Lung (tissue), 16 donors: ENCODE results near the gene QRSL1. TPM values are rescaled to one million over a fixed set of nuclear protein-coding genes. Genes with fewer than 3 reads are reported as not detected.
A peak's percentile ranks its signal among the peaks of the same experiment; 100 is the strongest.
"Not testable (repeated sequence)": the region's sequence is repeated elsewhere in the genome, so short reads cannot be mapped to it uniquely, and the experiment has no call there.

Source experiments
- ATAC-seq: fragments of 200-7000 bp; cut with Tn5 transposase; one replicate; pipeline ENCODE4 v1.9.1; 2020; ENCODE audit warnings: moderate number of reproducible peaks; ENCODE audit not compliant: insufficient read depth, low FRiP score
- DNase-seq, 3 donors: peaks; one replicate each; pipeline ENCODE4 v3.0.0-alpha.2; 2013 to 2017
- H3K27ac ChIP-seq, 2 donors: one replicate each; pipeline ENCODE4 v1.5.1; 2013; ENCODE audit warnings: mild to moderate bottlenecking in 2 of 2, moderate library complexity in 2 of 2, control low read depth in 1 of 2, inconsistent platforms in 1 of 2, low read depth in 1 of 2, low read length in 1 of 2
- H3K27me3 ChIP-seq, 3 donors: one replicate each; pipeline ENCODE4 v1.5.1; 2013; ENCODE audit warnings: low read length in 2 of 3; ENCODE audit not compliant: control insufficient read depth in 3 of 3, insufficient read depth in 3 of 3
- H3K36me3 ChIP-seq, 4 donors: one replicate each; pipeline ENCODE4 v1.5.1; 2013; ENCODE audit warnings: low read length in 4 of 4, mild to moderate bottlenecking in 1 of 4, moderate library complexity in 1 of 4; ENCODE audit not compliant: control insufficient read depth in 4 of 4, insufficient read depth in 4 of 4
- H3K4me1 ChIP-seq, 5 donors: one replicate each; pipeline ENCODE4 v1.5.1; 2013; ENCODE audit warnings: low read length in 5 of 5, mild to moderate bottlenecking in 2 of 5, moderate library complexity in 1 of 5; ENCODE audit not compliant: control insufficient read depth in 5 of 5, insufficient read depth in 5 of 5
- H3K4me3 ChIP-seq: one replicate; pipeline ENCODE4 v1.5.1; 2013; ENCODE audit warnings: mild to moderate bottlenecking, control low read depth, moderate library complexity
- H3K9ac ChIP-seq, 2 donors: one replicate each; pipeline ENCODE4 v1.5.1; 2013; ENCODE audit warnings: low read length in 2 of 2, control low read depth in 1 of 2; ENCODE audit not compliant: insufficient read depth in 1 of 2
- H3K9me3 ChIP-seq, 4 donors: one replicate each; pipeline ENCODE4 v1.5.1; 2013; ENCODE audit warnings: low read length in 3 of 4, mild to moderate bottlenecking in 1 of 4, moderate library complexity in 1 of 4; ENCODE audit not compliant: control insufficient read depth in 4 of 4, insufficient read depth in 3 of 4
- WGBS, 2 donors: extraction: QIAGEN DNeasy Blood & Tissue Kit; methylation state at CpG; one replicate each; pipeline ENCODE4 v1.1.7; 2013; 5-methylcytosine and 5-hydroxymethylcytosine counted together
- long read RNA-seq, 5 donors: transcript quantifications; one replicate each; lab custom pipeline, GENCODE V29; 2026
- polyA plus RNA-seq, 2 donors: library from polyadenylated mRNA; stranded (reverse); fragments of 200-250 nt; gene quantifications; one replicate each; pipeline ENCODE4 v1.2.1, GENCODE V29; 2013
- total RNA-seq, 2 donors: library from RNA; depleted of rRNA in 1 of 2; stranded (reverse); fragments of >200 nt in 1 of 2; gene quantifications; one replicate each; pipeline ENCODE4 v1.2.1, GENCODE V29; 2014 to 2021
- TF ChIP-seq, protein P1 (sequence below): IDR thresholded peaks from 2 replicates; pipeline ENCODE4 v1.5.1; 2012; ENCODE audit warnings: mild to moderate bottlenecking; ENCODE audit errors: control extremely low read depth, extremely low read depth
- donor health status: control.
- donor health status: control.
- donor health status: Bipolar disorder and iron deficiency.
- donor health status: healthy.
- donor health status: DM: yes; HTN: yes; CAD: no.

The QRSL1 gene, protein sequence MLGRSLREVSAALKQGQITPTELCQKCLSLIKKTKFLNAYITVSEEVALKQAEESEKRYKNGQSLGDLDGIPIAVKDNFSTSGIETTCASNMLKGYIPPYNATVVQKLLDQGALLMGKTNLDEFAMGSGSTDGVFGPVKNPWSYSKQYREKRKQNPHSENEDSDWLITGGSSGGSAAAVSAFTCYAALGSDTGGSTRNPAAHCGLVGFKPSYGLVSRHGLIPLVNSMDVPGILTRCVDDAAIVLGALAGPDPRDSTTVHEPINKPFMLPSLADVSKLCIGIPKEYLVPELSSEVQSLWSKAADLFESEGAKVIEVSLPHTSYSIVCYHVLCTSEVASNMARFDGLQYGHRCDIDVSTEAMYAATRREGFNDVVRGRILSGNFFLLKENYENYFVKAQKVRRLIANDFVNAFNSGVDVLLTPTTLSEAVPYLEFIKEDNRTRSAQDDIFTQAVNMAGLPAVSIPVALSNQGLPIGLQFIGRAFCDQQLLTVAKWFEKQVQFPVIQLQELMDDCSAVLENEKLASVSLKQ
- total RNA-seq, result 10 to 100 TPM in 1 of 2 donors, 1 to 10 TPM in 1; 8.7 to 14.6 TPM
- polyA plus RNA-seq, result 1 to 10 TPM; 5.3 to 5.4 TPM
- long read RNA-seq, donor 1, full-length matches to known transcripts, result 7 of 7 reads
- long read RNA-seq, donor 1, partial matches to known transcripts, result 0 of 7 reads
- long read RNA-seq, donor 1, other reads (novel, unspliced or antisense), result 0 of 7 reads
- long read RNA-seq, donor 2, full-length matches to known transcripts, result 3 of 3 reads
- long read RNA-seq, donor 2, partial matches to known transcripts, result 0 of 3 reads
- long read RNA-seq, donor 2, other reads (novel, unspliced or antisense), result 0 of 3 reads
- long read RNA-seq, donor 3, full-length matches to known transcripts, result 2 of 2 reads
- long read RNA-seq, donor 3, partial matches to known transcripts, result 0 of 2 reads
- long read RNA-seq, donor 3, other reads (novel, unspliced or antisense), result 0 of 2 reads
- long read RNA-seq, donor 4, full-length matches to known transcripts, result 3 of 3 reads
- long read RNA-seq, donor 4, partial matches to known transcripts, result 0 of 3 reads
- long read RNA-seq, donor 4, other reads (novel, unspliced or antisense), result 0 of 3 reads
- long read RNA-seq, donor 5, full-length matches to known transcripts, result 2 of 2 reads
- long read RNA-seq, donor 5, partial matches to known transcripts, result 0 of 2 reads
- long read RNA-seq, donor 5, other reads (novel, unspliced or antisense), result 0 of 2 reads

DNA sequence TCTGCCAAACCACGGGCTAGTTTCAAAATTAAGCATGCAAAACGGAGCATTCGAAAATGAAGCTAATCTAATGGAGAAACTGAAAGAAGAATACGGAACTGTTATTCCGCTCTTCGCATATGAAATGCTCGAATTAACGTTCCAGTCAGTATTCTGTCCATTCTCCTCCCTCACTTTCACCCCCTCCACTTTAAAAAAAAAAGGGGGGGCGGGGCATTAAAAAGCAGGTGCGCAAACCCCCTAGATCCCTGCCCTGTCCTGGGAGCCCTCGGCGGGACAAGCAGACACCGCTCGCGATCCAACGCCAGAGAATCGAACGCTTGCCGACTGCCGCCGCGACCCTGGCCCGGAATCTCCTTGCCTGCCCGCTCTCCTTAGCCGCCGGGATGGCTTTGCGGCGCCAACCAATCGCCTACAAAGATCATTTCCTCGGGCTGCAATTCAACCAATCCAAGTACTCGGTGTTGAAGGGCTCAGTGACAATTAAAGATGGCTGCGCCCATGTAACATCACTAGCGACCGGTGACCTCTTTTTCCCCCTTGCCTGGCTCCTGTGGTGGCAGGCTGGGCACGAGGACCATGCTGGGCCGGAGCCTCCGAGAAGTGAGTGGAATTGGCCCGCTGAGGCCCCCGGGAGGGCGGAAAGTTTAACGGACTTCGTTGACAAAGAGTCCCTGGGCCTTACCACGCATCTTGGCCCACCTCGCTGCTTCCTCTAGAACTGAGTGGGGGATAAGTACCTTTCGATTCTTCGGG lies at the start of gene QRSL1, which contains the start of gene RTN4IP1:
Gene QRSL1 (plus strand): TSS at position 476 of the 756 bp plus-strand sequence. CDS start 104 bp downstream, at position 580.
Gene RTN4IP1 (minus strand): TSS at position 396 of the 756 bp plus-strand sequence. CDS start 477 bp downstream, outside the sequence.
- WGBS, 2 donors, result 0% methylated on average over 46 of the region's 46 CpGs
- H3K27ac ChIP-seq, result peak within 1 kb of the TSS; percentile 75 to 78
- peak within 1 kb of the TSS; percentile 94 to 96 for H3K9ac ChIP-seq
- TF ChIP-seq, protein P1, sequence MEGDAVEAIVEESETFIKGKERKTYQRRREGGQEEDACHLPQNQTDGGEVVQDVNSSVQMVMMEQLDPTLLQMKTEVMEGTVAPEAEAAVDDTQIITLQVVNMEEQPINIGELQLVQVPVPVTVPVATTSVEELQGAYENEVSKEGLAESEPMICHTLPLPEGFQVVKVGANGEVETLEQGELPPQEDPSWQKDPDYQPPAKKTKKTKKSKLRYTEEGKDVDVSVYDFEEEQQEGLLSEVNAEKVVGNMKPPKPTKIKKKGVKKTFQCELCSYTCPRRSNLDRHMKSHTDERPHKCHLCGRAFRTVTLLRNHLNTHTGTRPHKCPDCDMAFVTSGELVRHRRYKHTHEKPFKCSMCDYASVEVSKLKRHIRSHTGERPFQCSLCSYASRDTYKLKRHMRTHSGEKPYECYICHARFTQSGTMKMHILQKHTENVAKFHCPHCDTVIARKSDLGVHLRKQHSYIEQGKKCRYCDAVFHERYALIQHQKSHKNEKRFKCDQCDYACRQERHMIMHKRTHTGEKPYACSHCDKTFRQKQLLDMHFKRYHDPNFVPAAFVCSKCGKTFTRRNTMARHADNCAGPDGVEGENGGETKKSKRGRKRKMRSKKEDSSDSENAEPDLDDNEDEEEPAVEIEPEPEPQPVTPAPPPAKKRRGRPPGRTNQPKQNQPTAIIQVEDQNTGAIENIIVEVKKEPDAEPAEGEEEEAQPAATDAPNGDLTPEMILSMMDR, result no peak
- H3K27me3 ChIP-seq, result no peaks in the 10 kb centered on the region
- peak within 1 kb of the TSS; percentile 95 for H3K4me3 ChIP-seq
- ATAC-seq (peak; percentile 99), DNase-seq (peak; percentile 94 to 98 (median 97))
- H3K9me3 ChIP-seq, result no peaks in the 10 kb centered on the region
- no peaks in the 10 kb centered on the region for H3K36me3 ChIP-seq
- H3K4me1 ChIP-seq, result peaks cover 0 to 11% (median 6%) of the 10 kb centered on the region in 5 donors

GRCh38 chr6:106581468-106581867 lies 47.9 kb upstream of the QRSL1 start:
- ATAC-seq, result no peak
- H3K4me3 ChIP-seq, result no peak overlapping the region
- no peaks in the 10 kb centered on the region for H3K9me3 ChIP-seq
- no peak overlapping the region for H3K27ac ChIP-seq
- H3K9ac ChIP-seq, result no peak overlapping the region
- H3K4me1 ChIP-seq, result no peaks in the 10 kb centered on the region
- no peak for DNase-seq
- H3K27me3 ChIP-seq, result no peaks in the 10 kb centered on the region
- H3K36me3 ChIP-seq, result peaks cover 0 to 9% (median 3%) of the 10 kb centered on the region in 4 donors
- 78 to 95% methylated on average over 1 of the region's 1 CpG for WGBS, 2 donors
- TF ChIP-seq, protein P1, result no peak

GRCh38 chr6:106586815-106587415 lies 42.5 kb upstream of the QRSL1 start:
- Histone ChIP-seq H3K27ac (no peak overlapping the region), H3K4me3 (no peak overlapping the region), H3K36me3 (peaks cover 0 to 17% (median 5%) of the 10 kb centered on the region in 4 donors), H3K9ac (no peak overlapping the region), H3K4me1 (no peaks in the 10 kb centered on the region), H3K9me3 (no peaks in the 10 kb centered on the region), H3K27me3 (no peaks in the 10 kb centered on the region)
- WGBS, 2 donors, result 85 to 96% methylated on average over 4 of the region's 4 CpGs
- ATAC-seq, result no peak
- TF ChIP-seq, protein P1, result no peak
- no peak for DNase-seq

DNA sequence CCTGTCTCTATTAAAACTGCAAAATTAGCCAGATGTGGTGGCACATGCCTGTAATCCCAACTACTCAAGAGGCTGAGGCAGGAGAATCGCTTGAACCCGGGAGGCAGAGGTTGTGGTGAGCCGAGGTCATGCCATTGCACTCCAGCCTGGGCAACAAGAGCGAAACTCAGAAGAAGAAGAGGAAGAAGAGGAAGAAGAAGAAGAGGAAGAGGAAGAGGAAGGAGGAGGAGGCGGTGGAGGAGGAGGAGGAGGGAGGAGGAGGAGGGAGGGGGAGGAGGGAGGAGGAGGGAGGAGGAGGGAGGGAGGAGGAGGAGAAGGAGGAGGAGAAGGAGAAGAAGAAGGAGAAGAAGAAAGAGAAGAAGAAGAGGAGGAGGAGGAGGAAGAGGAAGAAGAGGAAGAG lies 40.4 kb upstream of the QRSL1 start:
- not testable (repeated sequence) for ATAC-seq, H3K27me3 ChIP-seq, H3K27ac ChIP-seq, H3K9me3 ChIP-seq, H3K9ac ChIP-seq, DNase-seq, H3K4me3 ChIP-seq, H3K4me1 ChIP-seq
- WGBS, 2 donors, result 62 to 66% methylated on average over 3 to 4 of the region's 5 CpGs
- H3K36me3 ChIP-seq, result peaks cover 0 to 16% (median 3%) of the 10 kb centered on the region in 4 donors
